A673 (cell line): Measurements from ENCODE around the gene SAA1.
"Not testable (repeated sequence)": the region's sequence is repeated elsewhere in the genome, so short reads cannot be mapped to it uniquely, and the experiment has no call there.

ENCODE experiments used
- CTCF ChIP-seq: fragments of 300-800, 200-600 bp; sonication (generic); conservative IDR thresholded peaks from 2 replicates; pipeline ENCODE4 v1.5.1; 2017; ENCODE audit warnings: low read depth, mild to moderate bottlenecking, antibody characterized with exemption, low read length, moderate library complexity, mixed read lengths
- EZH2 ChIP-seq: fragments of 200-600 bp; sonication (generic); IDR thresholded peaks from 2 replicates; pipeline ENCODE4 v1.6.1; 2017; ENCODE audit warnings: borderline replicate concordance, low read depth, mild to moderate bottlenecking, mixed read lengths, antibody characterized with exemption, low read length; ENCODE audit not compliant: poor library complexity, severe bottlenecking

GRCh38 chr11:18267335-18268133, 1.5 kb downstream of the SAA1 start:
- not testable (repeated sequence) for TF ChIP-seq CTCF, EZH2
